K562 (cell line): Measurements from ENCODE around the gene OPCML. TPM values are rescaled to one million over a fixed set of nuclear protein-coding genes. Genes with fewer than 3 reads are reported as not detected.

Experiments
- ATAC-seq: fragments of 200-7000 bp; cut with Tn5 transposase; 3 replicates; pipeline ENCODE4 v1.9.1; 2020; ENCODE audit warnings: moderate library complexity
- BruUV-seq: library from RNA; stranded (reverse); fragments of 400-500 nt; replicated peaks from 2 replicates; lab custom pipeline; 2021; lab: Mats Ljungman, UMichigan
- CTCF ChIA-PET: fragments of 300-600 bp; formaldehyde crosslinking; extraction: SDS; loops from one replicate; lab custom pipeline; 2021; ENCODE audit warnings: low intra/inter-chr PET ratio; lab: Yijun Ruan, JAX
- POLR2A ChIA-PET: fragments of 300-600, 350-650 bp; sonication (Branson Sonifier 250); formaldehyde crosslinking; extraction: SDS; loops from one replicate; lab custom pipeline; 2021; ENCODE audit warnings: antibody characterized with exemption, inconsistent platforms; lab: Yijun Ruan, JAX
- DNase-seq, 4 experiments: peaks; one replicate each; pipeline versions ENCODE4 v3.0.0 to v3.0.0-alpha.2; 2011 to 2018; ENCODE audit warnings: low spot score in 3 of 4, mixed read lengths in 3 of 4; ENCODE audit errors: extremely low read depth in 1 of 4
- FAIRE-seq: peaks from 2 replicates; lab custom pipeline; 2011; peaks lifted over from hg19 to GRCh38; lab: Jason Lieb, UNC
- H2AFZ ChIP-seq: 2 replicates; pipeline ENCODE4 v1.6.0; 2011; ENCODE audit warnings: low read depth, low read length, control low read depth, inconsistent platforms
- H3K27ac ChIP-seq: fragments of 200-600 bp; 3 replicates; pipeline ENCODE4 v1.8.0; 2011; ENCODE audit warnings: low read depth, mild to moderate bottlenecking, control low read depth, inconsistent platforms, low read length, moderate library complexity, mixed read lengths; ENCODE audit errors: extremely low read depth
- H3K27me3 ChIP-seq, 2 experiments: fragments of 300-600 bp in 1 of 2; 2 replicates in 1 of 2; 3 replicates in 1 of 2; pipeline versions ENCODE4 v1.6.0 to v1.8.0; 2011; ENCODE audit warnings: inconsistent platforms in 2 of 2, low read length in 2 of 2, mild to moderate bottlenecking in 1 of 2, mixed read lengths in 1 of 2, moderate library complexity in 1 of 2; ENCODE audit not compliant: control insufficient read depth in 2 of 2, insufficient read depth in 2 of 2
- H3K36me3 ChIP-seq: fragments of 300-600 bp; 3 replicates; pipeline ENCODE4 v1.8.0; 2011; ENCODE audit warnings: mild to moderate bottlenecking, low read length, inconsistent platforms; ENCODE audit not compliant: control insufficient read depth, insufficient read depth
- H3K4me1 ChIP-seq, 2 experiments: fragments of 200-600 bp in 1 of 2; replicated peaks in 1 of 2; 2 replicates in 1 of 2; 3 replicates in 1 of 2; pipeline versions ENCODE4 v1.5.1 to v1.8.0; 2011; ENCODE audit warnings: inconsistent platforms in 2 of 2, low read length in 2 of 2, mild to moderate bottlenecking in 1 of 2, mixed read lengths in 1 of 2, moderate library complexity in 1 of 2; ENCODE audit not compliant: control insufficient read depth in 2 of 2, insufficient read depth in 2 of 2
- H3K4me2 ChIP-seq: 2 replicates; pipeline ENCODE4 v1.6.1; 2011; ENCODE audit warnings: low read length, control low read depth, inconsistent platforms, mixed read lengths; ENCODE audit not compliant: insufficient read depth
- H3K4me3 ChIP-seq: fragments of 200-600 bp; sonication (generic), shearing (Covaris generic); 2 replicates; pipeline ENCODE4 v1.5.1; 2016; ENCODE audit warnings: control low read depth, inconsistent platforms
- H3K79me2 ChIP-seq: fragments of 200-600 bp; 3 replicates; pipeline ENCODE4 v1.8.0; 2011; ENCODE audit warnings: low read length, inconsistent platforms; ENCODE audit not compliant: control insufficient read depth, insufficient read depth
- H3K9ac ChIP-seq, 2 experiments: 2 replicates each; pipeline versions ENCODE4 v1.6.0 to v1.6.1; 2011; ENCODE audit warnings: low read depth in 2 of 2, low read length in 2 of 2, control low read depth in 1 of 2, inconsistent platforms in 1 of 2, mild to moderate bottlenecking in 1 of 2, mixed read lengths in 1 of 2; ENCODE audit not compliant: insufficient read depth in 1 of 2
- H3K9me1 ChIP-seq: one replicate; pipeline ENCODE4 v1.6.0; 2011; ENCODE audit warnings: inconsistent platforms, mild to moderate bottlenecking, low read length, moderate library complexity; ENCODE audit not compliant: control insufficient read depth, insufficient read depth
- H3K9me3 ChIP-seq: replicated peaks from 2 replicates; pipeline ENCODE4 v1.5.1; 2011; ENCODE audit warnings: low read depth, low read length, inconsistent platforms; ENCODE audit not compliant: control insufficient read depth, insufficient read depth
- H4K20me1 ChIP-seq: replicated peaks from 2 replicates; pipeline ENCODE4 v1.6.1; 2011; ENCODE audit warnings: low read length, inconsistent platforms, mixed read lengths; ENCODE audit not compliant: control insufficient read depth, insufficient read depth
- AFF1 ChIP-seq, 2 experiments: fragments of 450-650 bp; IDR thresholded peaks; 2 replicates each; pipeline ENCODE4 v1.6.1; 2018; ENCODE audit warnings: mild to moderate bottlenecking in 2 of 2, low read depth in 1 of 2; ENCODE audit not compliant: partially characterized antibody in 2 of 2
- HMG20B ChIP-seq: fragments of 250-450 bp; sonication (Bioruptor Pico); IDR thresholded peaks from 2 replicates; pipeline ENCODE4 v1.5.0; 2021; ENCODE audit warnings: mild to moderate bottlenecking
- HOMEZ ChIP-seq: fragments of 250-450 bp; sonication (Bioruptor Pico); IDR thresholded peaks from 2 replicates; pipeline ENCODE4 v1.4.0; 2020; ENCODE audit warnings: mild to moderate bottlenecking, moderate library complexity
- MCM7 ChIP-seq, 2 experiments: fragments of 450-650 bp; IDR thresholded peaks; 2 replicates each; pipeline ENCODE4 v1.6.1; 2016 to 2018
- MTA2 ChIP-seq: fragments of 450-650 bp; IDR thresholded peaks from 2 replicates; pipeline ENCODE4 v1.6.1; 2016; ENCODE audit warnings: low read depth
- NUFIP1 ChIP-seq: fragments of 450-650 bp; IDR thresholded peaks from 2 replicates; pipeline ENCODE4 v1.6.1; 2018; ENCODE audit not compliant: partially characterized antibody
- PCBP2 ChIP-seq: fragments of 200-400 bp; formaldehyde crosslinking; IDR thresholded peaks from 2 replicates; pipeline ENCODE4 v1.6.1; 2018; ENCODE audit warnings: low read length, low read depth, mild to moderate bottlenecking, moderate library complexity; ENCODE audit not compliant: poor library complexity, severe bottlenecking
- WGBS: fragments of 100-300 bp; shearing (Covaris generic); methylation state at CpG from one replicate; pipeline ENCODE4 v1.1.6; 2016; ENCODE audit warnings: low coverage, mixed read lengths; ENCODE audit not compliant: insufficient coverage; ENCODE audit errors: missing lambda C conversion rate; 5-methylcytosine and 5-hydroxymethylcytosine counted together
- in situ Hi-C: fragments of 300-500 bp; cut with MboI; formaldehyde crosslinking; loops from 4 replicates; pipeline ENCODE4 v1.15.0; 2018; ENCODE audit warnings: inconsistent platforms, mixed read lengths
- intact Hi-C: fragments of 100-400 bp; cut with micrococcal nuclease; formaldehyde crosslinking; loops from 2 replicates; pipeline ENCODE4 v1.14.2; 2022
- polyA plus RNA-seq, 8 experiments: library from polyadenylated mRNA; depleted of rRNA in 4 of 8; stranded (reverse) in 5 of 8; unstranded in 3 of 8; fragments of >200 nt; fragmentation: Nextera tagmentation in 2 of 8; fragmentation: Illumina TruSeq in 1 of 8; extraction: Ambion mirVana in 2 of 8; extraction: Trizol in 1 of 8; gene quantifications; 2 replicates each; pipeline versions ENCODE4 v1.2.1 to v1.2.3, GENCODE V29; 2011 to 2014; ENCODE audit warnings: inconsistent platforms in 1 of 8, missing spikeins in 1 of 8
- total RNA-seq, 7 experiments: library from RNA; depleted of rRNA in 6 of 7; stranded (reverse); fragments of >200 nt in 6 of 7; fragmentation: Illumina TruSeq in 2 of 7; extraction: Trizol in 2 of 7; gene quantifications; 2 replicates each; pipeline versions ENCODE4 v1.2.1 to v1.2.3, GENCODE V29; 2011 to 2021; ENCODE audit warnings: low replicate concordance in 1 of 7
- TF ChIP-seq, protein P1 (sequence below), 2 experiments: fragments of 200-800 bp in 1 of 2; sonication (Bioruptor generic) in 1 of 2; sonication (generic) in 1 of 2; formaldehyde crosslinking in 1 of 2; IDR thresholded peaks in 1 of 2; conservative IDR thresholded peaks in 1 of 2; 2 replicates each; pipeline versions ENCODE4 v1.5.0 to v1.6.1; 2016 to 2020; ENCODE audit warnings: missing compliant biosample characterization in 1 of 2, missing genetic modification characterization in 1 of 2, missing genetic modification reagents in 1 of 2

Gene OPCML
- total and polyA plus RNA-seq, 9 of the 15 experiments (the other 6 are each of a cell fraction or from before 2014, with no cell fraction given) = not detected

DNA sequence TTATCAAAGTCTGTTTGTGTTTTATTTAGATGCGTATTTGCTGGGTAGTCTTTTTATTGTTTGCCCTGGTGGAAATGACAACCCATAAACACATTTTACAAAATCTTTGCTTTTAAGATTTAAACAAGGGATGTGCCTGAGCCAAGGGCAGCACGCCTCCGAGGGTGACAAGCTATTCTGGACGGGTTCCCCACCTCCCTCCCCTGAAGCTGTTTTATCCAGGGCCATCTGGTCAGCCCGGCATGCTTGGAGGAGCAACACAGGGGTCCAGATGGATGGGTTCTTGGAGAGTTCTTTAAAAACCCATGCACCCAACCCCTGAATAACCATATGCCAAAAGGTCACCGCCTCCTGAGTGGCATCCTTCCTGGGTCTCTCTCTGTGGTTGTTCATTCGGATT, 408.9 kb downstream of the OPCML start:
- Histone ChIP-seq H3K27me3 (no peaks in the 10 kb centered on the region), H3K4me1 (no peaks in the 10 kb centered on the region), H3K4me2 (no peak overlapping the region), H3K4me3 (no peak overlapping the region), H3K9me1 (no peaks in the 10 kb centered on the region), H4K20me1 (no peaks in the 10 kb centered on the region), H3K79me2 (no peaks in the 10 kb centered on the region), H3K27ac (no peak overlapping the region), H3K9me3 (no peaks in the 10 kb centered on the region), H3K36me3 (no peaks in the 10 kb centered on the region), H3K9ac (no peak overlapping the region), H2AFZ (no peak overlapping the region)
- DNase-seq (no peak), ATAC-seq (no peak), FAIRE-seq (no peak)
- intact Hi-C loops (no loop called here), in situ Hi-C loops (no loop called here)
- BruUV-seq = no TSS peak
- ChIA-PET POLR2A (no interaction called here), CTCF (no interaction called here)
- 4% methylated on average over 6 of the region's 7 CpGs for WGBS
- TF ChIP-seq AFF1 (IDR thresholded peaks at IDR 0.05; ENCODE audit: low read depth in 1 of 2, partially characterized antibody in 2 of 2) = no peak
- TF ChIP-seq MCM7 (IDR thresholded peaks at IDR 0.05) = no peak
- TF ChIP-seq, protein P1, sequence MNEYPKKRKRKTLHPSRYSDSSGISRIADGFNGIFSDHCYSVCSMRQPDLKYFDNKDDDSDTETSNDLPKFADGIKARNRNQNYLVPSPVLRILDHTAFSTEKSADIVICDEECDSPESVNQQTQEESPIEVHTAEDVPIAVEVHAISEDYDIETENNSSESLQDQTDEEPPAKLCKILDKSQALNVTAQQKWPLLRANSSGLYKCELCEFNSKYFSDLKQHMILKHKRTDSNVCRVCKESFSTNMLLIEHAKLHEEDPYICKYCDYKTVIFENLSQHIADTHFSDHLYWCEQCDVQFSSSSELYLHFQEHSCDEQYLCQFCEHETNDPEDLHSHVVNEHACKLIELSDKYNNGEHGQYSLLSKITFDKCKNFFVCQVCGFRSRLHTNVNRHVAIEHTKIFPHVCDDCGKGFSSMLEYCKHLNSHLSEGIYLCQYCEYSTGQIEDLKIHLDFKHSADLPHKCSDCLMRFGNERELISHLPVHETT (CRISPR knock-in tag; conservative IDR thresholded peaks at IDR 0.05 in 1 of 2, IDR thresholded peaks at IDR 0.05 in 1 of 2) = no peak
- no peak for TF ChIP-seq MTA2
- no peak for TF ChIP-seq HMG20B (CRISPR knock-in tag)
- no peak for TF ChIP-seq NUFIP1
- TF ChIP-seq PCBP2 = no peak
- no peak for TF ChIP-seq HOMEZ (CRISPR knock-in tag)
